Measurements from ENCODE around the gene TRAPPC3.

The TRAPPC3 gene

GRCh38 chr1:36115931-36116330, 33.4 kb downstream of the TRAPPC3 start:
- Histone ChIP-seq H3K36me3 (replicated peaks) (no peaks in the 10 kb centered on the region), H3K27ac (peak overlapping the region; percentile 54), H3K4me3 (ENCODE audit: low read depth, low read length) (no peak overlapping the region), H3K27me3 (replicated peaks) (no peaks in the 10 kb centered on the region)
- peak; percentile 19 for DNase-seq
- no peak for TF ChIP-seq CTCF (IDR thresholded peaks at IDR 0.05; ENCODE audit: low read depth, low read length, missing control alignments)
- in situ Hi-C loops (cut with HindIII; ENCODE audit: low pct_ligation_motif_present, low sequenced_read_pairs), result no loop called here

GRCh38 chr1:36115200-36115669, 34.1 kb downstream of the TRAPPC3 start:
- H3K36me3 ChIP-seq (replicated peaks), result no peaks in the 10 kb centered on the region
- in situ Hi-C loops (cut with HindIII; ENCODE audit: low pct_ligation_motif_present, low sequenced_read_pairs), result no loop called here
- no peak overlapping the region for H3K4me3 ChIP-seq (ENCODE audit: low read depth, low read length)
- DNase-seq, result peak; percentile 50
- peak overlapping the region; percentile 54 for H3K27ac ChIP-seq
- TF ChIP-seq CTCF (IDR thresholded peaks at IDR 0.05; ENCODE audit: low read depth, low read length, missing control alignments), result no peak
- no peaks in the 10 kb centered on the region for H3K27me3 ChIP-seq (replicated peaks)

GRCh38 chr1:36114371-36114770, 34.9 kb downstream of the TRAPPC3 start:
- Histone ChIP-seq H3K27me3 (replicated peaks) (no peaks in the 10 kb centered on the region), H3K4me3 (ENCODE audit: low read depth, low read length) (no peak overlapping the region), H3K27ac (no peak overlapping the region), H3K36me3 (replicated peaks) (no peaks in the 10 kb centered on the region)
- no peak for TF ChIP-seq CTCF (IDR thresholded peaks at IDR 0.05; ENCODE audit: low read depth, low read length, missing control alignments)
- no peak for DNase-seq
- in situ Hi-C loops (cut with HindIII; ENCODE audit: low pct_ligation_motif_present, low sequenced_read_pairs), result no loop called here

- TF ChIP-seq CTCF (IDR thresholded peaks at IDR 0.05; ENCODE audit: low read depth, low read length, missing control alignments), result no peak
- in situ Hi-C loops (cut with HindIII; ENCODE audit: low pct_ligation_motif_present, low sequenced_read_pairs), result no loop called here
These were observed 36.5 kb downstream of the TRAPPC3 start for GRCh38 chr1:36112823-36113222.

GRCh38 chr1:36111151-36111550, 38.1 kb downstream of the TRAPPC3 start:
- TF ChIP-seq CTCF (IDR thresholded peaks at IDR 0.05; ENCODE audit: low read depth, low read length, missing control alignments), result no peak
- Histone ChIP-seq H3K4me3 (ENCODE audit: low read depth, low read length) (no peak overlapping the region), H3K27me3 (replicated peaks) (no peaks in the 10 kb centered on the region), H3K36me3 (replicated peaks) (no peaks in the 10 kb centered on the region), H3K27ac (no peak overlapping the region)
- DNase-seq, result no peak
- in situ Hi-C loops (cut with HindIII; ENCODE audit: low pct_ligation_motif_present, low sequenced_read_pairs), result no loop called here

More at GRCh38 chr1:36112823-36113222, 36.5 kb downstream of the TRAPPC3 start:
- no peak overlapping the region for H3K27ac ChIP-seq
- no peak overlapping the region for H3K4me3 ChIP-seq (ENCODE audit: low read depth, low read length)
- no peaks in the 10 kb centered on the region for H3K36me3 ChIP-seq (replicated peaks)
- DNase-seq, result no peak
- no peaks in the 10 kb centered on the region for H3K27me3 ChIP-seq (replicated peaks)

- H3K27me3 ChIP-seq (replicated peaks), result no peaks in the 10 kb centered on the region
- H3K27ac ChIP-seq, result peak overlapping the region; percentile 62
- DNase-seq, result peak; percentile 85
- in situ Hi-C loops (cut with HindIII; ENCODE audit: low pct_ligation_motif_present, low sequenced_read_pairs), result no loop called here
- H3K4me3 ChIP-seq (ENCODE audit: low read depth, low read length), result no peak overlapping the region
- H3K36me3 ChIP-seq (replicated peaks), result no peaks in the 10 kb centered on the region
- no peak for TF ChIP-seq CTCF (IDR thresholded peaks at IDR 0.05; ENCODE audit: low read depth, low read length, missing control alignments)
These were observed 40.1 kb downstream of the TRAPPC3 start for GRCh38 chr1:36109041-36109679.

All from brain microvascular endothelial cell (primary cell).